ENCODE data around the gene RUNDC3A. TPM values are rescaled to one million over a fixed set of nuclear protein-coding genes. Genes with fewer than 3 reads are reported as not detected.

RUNDC3A gene
- total RNA-seq, 2 experiments from 2014 or later = not detected

- Histone ChIP-seq H3K27me3 (ENCODE audit: control insufficient read depth in 1 of 2, insufficient read depth in 2 of 2, low read length in 2 of 2) (no peaks in the 10 kb centered on the region), H3K36me3 (ENCODE audit: insufficient read depth, low read length) (peaks cover 11% of the 10 kb centered on the region), H3K4me3 (ENCODE audit: low read length) (no peak overlapping the region), H3K4me1 (ENCODE audit: insufficient read depth, low read length) (peaks cover 13% of the 10 kb centered on the region), H3K27ac (ENCODE audit: low read depth in 1 of 2, low read length in 2 of 2) (no peak overlapping the region), H3K9me3 (ENCODE audit: control insufficient read depth in 1 of 2, insufficient read depth in 1 of 2, low read length in 2 of 2) (no peaks in the 10 kb centered on the region)
- POLR2A ChIA-PET = interaction anchor here (1.0 to 4.6 kb wide), 8 partner anchors 8 to 168 kb away, joined by 3 to 38 read pairs (median 8); partner anchors contain the start of genes FAM171A2, GRN, SLC25A39 and TMUB2
- Mint-ChIP-seq H3K36me3 (ENCODE audit: low read depth) (no peaks in the 10 kb centered on the region), H3K9me3 (no peaks in the 10 kb centered on the region), H3K4me1 (ENCODE audit: low read depth) (peaks cover 17% of the 10 kb centered on the region), H3K27me3 (peaks cover 4% of the 10 kb centered on the region), H3K27ac (no peak overlapping the region), H3K4me3 (peak overlapping the region; percentile 75)
- no peak for TF ChIP-seq CTCF (IDR thresholded peaks at IDR 0.05)
- CTCF ChIA-PET = interaction anchor here (0.6 to 2.8 kb wide), 8 partner anchors 8 to 411 kb away, joined by 3 to 17 read pairs (median 6); partner anchors contain the start of genes FAM171A2, GRN and TMUB2
- ATAC-seq (ENCODE audit: poor library complexity) = peak; percentile 35
- intact Hi-C loops (cut with DNase I, micrococcal nuclease) = no loop called here
- peak in 13 of 14 experiments; percentile 42 to 76 (median 56) for DNase-seq
Observed at GRCh38 chr17:44354582-44355561, 46.5 kb downstream of the RUNDC3A start.

GRCh38 chr17:44355642-44356099 lies 47.3 kb downstream of the RUNDC3A start:
- Histone ChIP-seq H3K4me3 (ENCODE audit: low read length) (no peak overlapping the region), H3K36me3 (ENCODE audit: insufficient read depth, low read length) (peaks cover 11% of the 10 kb centered on the region), H3K27me3 (ENCODE audit: control insufficient read depth in 1 of 2, insufficient read depth in 2 of 2, low read length in 2 of 2) (no peaks in the 10 kb centered on the region), H3K4me1 (ENCODE audit: insufficient read depth, low read length) (peaks cover 10% of the 10 kb centered on the region), H3K9me3 (ENCODE audit: control insufficient read depth in 1 of 2, insufficient read depth in 1 of 2, low read length in 2 of 2) (no peaks in the 10 kb centered on the region), H3K27ac (ENCODE audit: low read depth in 1 of 2, low read length in 2 of 2) (no peak overlapping the region)
- H3K4me1 Mint-ChIP-seq (ENCODE audit: low read depth) = peaks cover 16% of the 10 kb centered on the region
- DNase-seq (no peak), ATAC-seq (ENCODE audit: poor library complexity) (no peak)
- no peak for TF ChIP-seq CTCF (IDR thresholded peaks at IDR 0.05)
- no peaks in the 10 kb centered on the region for H3K9me3 Mint-ChIP-seq
- H3K4me3 Mint-ChIP-seq = peak overlapping the region; percentile 63
- no peak overlapping the region for H3K27ac Mint-ChIP-seq
- ChIA-PET CTCF (interaction anchor here (2.8 kb wide), 2 partner anchors 10 to 145 kb away, joined by 10 to 17 read pairs; partner anchors contain the start of gene GRN), POLR2A (interaction anchor here (2.3 to 4.6 kb wide), 2 partner anchors 137 to 169 kb away, joined by 9 to 38 read pairs; partner anchors contain the start of genes TMUB2 and UBTF)
- H3K36me3 Mint-ChIP-seq (ENCODE audit: low read depth) = no peaks in the 10 kb centered on the region
- intact Hi-C loops (cut with DNase I, micrococcal nuclease) = no loop called here
- H3K27me3 Mint-ChIP-seq = peaks cover 8% of the 10 kb centered on the region

GRCh38 chr17:44356241-44356640 lies 47.8 kb downstream of the RUNDC3A start:
- POLR2A ChIA-PET = interaction anchor here (2.3 to 4.6 kb wide), 2 partner anchors 137 to 170 kb away, joined by 9 to 38 read pairs; partner anchors contain the start of genes TMUB2 and UBTF
- H3K9me3 Mint-ChIP-seq = no peaks in the 10 kb centered on the region

More at GRCh38 chr17:44356241-44356640, 47.8 kb downstream of the RUNDC3A start:
- intact Hi-C loops (cut with DNase I, micrococcal nuclease) = no loop called here
- Mint-ChIP-seq H3K27me3 (peaks cover 9% of the 10 kb centered on the region), H3K4me3 (peak overlapping the region; percentile 25), H3K27ac (no peak overlapping the region), H3K4me1 (ENCODE audit: low read depth) (peaks cover 12% of the 10 kb centered on the region), H3K36me3 (ENCODE audit: low read depth) (no peaks in the 10 kb centered on the region)
- ATAC-seq (ENCODE audit: poor library complexity) = no peak
- no peak overlapping the region for H3K27ac ChIP-seq (ENCODE audit: low read depth in 1 of 2, low read length in 2 of 2)
- H3K36me3 ChIP-seq (ENCODE audit: insufficient read depth, low read length) = peaks cover 11% of the 10 kb centered on the region
- no peaks in the 10 kb centered on the region for H3K9me3 ChIP-seq (ENCODE audit: control insufficient read depth in 1 of 2, insufficient read depth in 1 of 2, low read length in 2 of 2)
- no peak for TF ChIP-seq CTCF (IDR thresholded peaks at IDR 0.05)
- H3K4me1 ChIP-seq (ENCODE audit: insufficient read depth, low read length) = peaks cover 5% of the 10 kb centered on the region
- no peak overlapping the region for H3K4me3 ChIP-seq (ENCODE audit: low read length)
- CTCF ChIA-PET = interaction anchor here (2.8 kb wide), 1 partner anchor 11 kb away, joined by 17 read pairs; the partner anchor contains the start of gene GRN
- DNase-seq = no peak
- H3K27me3 ChIP-seq (ENCODE audit: control insufficient read depth in 1 of 2, insufficient read depth in 2 of 2, low read length in 2 of 2) = peaks cover 0 to 3% of the 10 kb centered on the region in 2 experiments

Measured in CD4-positive, alpha-beta T cell (primary cell).